ENCODE results near the gene CD207. TPM values are rescaled to one million over a fixed set of nuclear protein-coding genes. Genes with fewer than 3 reads are reported as not detected.
"Not testable (repeated sequence)": the region's sequence is repeated elsewhere in the genome, so short reads cannot be mapped to it uniquely, and the experiment has no call there.

Gene CD207
- total RNA-seq: under 1 TPM in 1 of 2 donors, not detected in 1; 0.23 TPM
- total RNA-seq: 0 to 0.23 reads per million in 2 donors

DNA sequence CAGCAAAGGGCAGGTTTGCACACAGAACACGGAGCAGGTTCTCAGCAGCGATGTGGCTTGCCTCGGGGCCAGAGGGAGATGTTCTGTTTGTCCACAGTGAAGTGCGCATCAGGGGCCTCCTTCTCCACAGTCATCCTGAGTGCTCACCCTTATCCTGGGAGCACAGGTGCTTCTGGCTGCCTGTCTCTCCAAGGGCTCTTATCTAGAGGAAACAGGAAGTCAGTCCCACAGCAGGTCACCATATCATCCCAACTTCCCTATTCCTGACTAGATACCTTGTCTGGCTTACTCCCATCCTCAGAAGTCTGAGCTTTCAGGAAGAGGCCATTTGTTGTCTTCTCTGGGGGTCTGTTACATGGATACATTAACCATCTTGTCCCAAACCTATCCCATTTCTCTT lies at the start of gene CD207:
TSS of gene CD207 (minus strand) at position 174 of the 400 bp plus-strand sequence. CDS start at position 134, 40 bp downstream.
- H3K9me3 ChIP-seq (ENCODE audit: control insufficient read depth, low read length, poor library complexity, severe bottlenecking): no peaks in the 10 kb centered on the region
- Mint-ChIP-seq H3K4me3 (no peak within 1 kb of the TSS), H3K27ac (no peak within 1 kb of the TSS), H3K36me3 (ENCODE audit: low read depth) (no peaks in the 10 kb centered on the region), H3K27me3 (peaks cover 60% of the 10 kb centered on the region), H3K4me1 (peaks cover 7% of the 10 kb centered on the region)
- no peak for ATAC-seq
- no peak for DNase-seq

DNA sequence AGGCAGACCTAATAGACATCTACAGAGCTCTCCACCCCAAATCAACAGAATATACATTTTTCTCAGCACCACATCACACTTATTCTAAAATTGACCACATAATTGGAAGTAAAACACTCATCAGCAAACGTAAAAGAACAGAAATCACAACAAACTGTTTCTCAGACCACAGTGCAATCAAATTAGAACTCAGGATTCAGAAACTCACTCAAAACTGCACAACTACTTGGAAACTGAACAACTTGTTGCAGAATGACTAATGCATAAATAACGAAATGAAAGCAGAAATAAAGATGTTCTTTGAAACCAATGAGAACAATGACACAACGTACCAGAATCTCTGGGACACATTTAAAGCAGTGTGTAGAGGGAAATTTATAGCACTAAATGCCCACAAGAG lies 42.9 kb upstream of the CD207 start:
- H3K9me3 ChIP-seq (ENCODE audit: control insufficient read depth, low read length, poor library complexity, severe bottlenecking); ATAC-seq; H3K4me3 Mint-ChIP-seq; H3K4me1 Mint-ChIP-seq; H3K36me3 Mint-ChIP-seq (ENCODE audit: low read depth); H3K27ac Mint-ChIP-seq; DNase-seq: not testable (repeated sequence)
- H3K27me3 Mint-ChIP-seq: peaks cover 98% of the 10 kb centered on the region

DNA sequence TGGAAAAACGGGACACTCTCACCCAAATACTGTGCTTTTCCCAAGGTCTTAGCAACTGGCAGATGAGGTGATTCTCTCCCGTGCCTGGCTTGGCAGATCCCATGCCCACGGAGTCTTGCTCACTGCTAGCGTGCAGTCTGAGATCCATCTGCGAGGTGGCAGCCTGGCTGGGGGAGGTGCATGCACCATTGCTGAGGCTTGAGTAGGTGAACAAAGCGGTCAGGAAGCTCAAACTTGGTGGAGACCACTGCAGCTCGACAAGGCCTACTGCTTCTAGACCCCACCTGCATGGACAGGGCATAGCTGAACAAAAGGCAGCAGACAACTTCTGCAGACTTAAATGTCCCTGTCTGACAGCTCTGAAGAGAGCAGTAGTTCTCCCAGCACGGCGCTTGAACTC lies 40.5 kb upstream of the CD207 start:
- H3K36me3 Mint-ChIP-seq (ENCODE audit: low read depth); DNase-seq; H3K4me3 Mint-ChIP-seq; H3K4me1 Mint-ChIP-seq; H3K27ac Mint-ChIP-seq; ATAC-seq; H3K9me3 ChIP-seq (ENCODE audit: control insufficient read depth, low read length, poor library complexity, severe bottlenecking): not testable (repeated sequence)
- H3K27me3 Mint-ChIP-seq: peaks cover 100% of the 10 kb centered on the region

DNA sequence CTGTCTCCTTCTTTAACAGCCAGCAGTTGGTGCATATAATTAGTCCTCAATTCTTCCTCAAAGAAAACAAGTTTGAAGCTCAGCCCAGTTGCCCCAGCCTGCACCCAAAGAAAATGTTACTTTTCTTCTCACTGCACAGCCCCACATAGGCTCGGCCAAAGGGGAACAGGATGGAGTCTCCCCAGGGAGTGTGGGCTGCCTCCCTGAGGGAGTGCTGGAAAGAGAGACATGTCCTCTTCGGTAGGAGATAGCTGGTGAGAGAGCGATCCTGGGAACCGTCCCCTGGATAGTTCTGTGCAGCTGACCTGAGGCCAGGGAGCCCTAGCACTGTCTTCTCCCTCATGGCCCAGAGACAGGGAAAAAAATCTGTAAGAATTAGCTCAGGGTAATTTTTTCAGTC lies 37.9 kb upstream of the CD207 start:
- Mint-ChIP-seq H3K36me3 (ENCODE audit: low read depth) (no peaks in the 10 kb centered on the region), H3K4me3 (no peak overlapping the region), H3K27me3 (peaks cover 75% of the 10 kb centered on the region), H3K27ac (no peak overlapping the region), H3K4me1 (peaks cover 5% of the 10 kb centered on the region)
- no peaks in the 10 kb centered on the region for H3K9me3 ChIP-seq (ENCODE audit: control insufficient read depth, low read length, poor library complexity, severe bottlenecking)
- no peak for ATAC-seq
- no peak for DNase-seq

DNA sequence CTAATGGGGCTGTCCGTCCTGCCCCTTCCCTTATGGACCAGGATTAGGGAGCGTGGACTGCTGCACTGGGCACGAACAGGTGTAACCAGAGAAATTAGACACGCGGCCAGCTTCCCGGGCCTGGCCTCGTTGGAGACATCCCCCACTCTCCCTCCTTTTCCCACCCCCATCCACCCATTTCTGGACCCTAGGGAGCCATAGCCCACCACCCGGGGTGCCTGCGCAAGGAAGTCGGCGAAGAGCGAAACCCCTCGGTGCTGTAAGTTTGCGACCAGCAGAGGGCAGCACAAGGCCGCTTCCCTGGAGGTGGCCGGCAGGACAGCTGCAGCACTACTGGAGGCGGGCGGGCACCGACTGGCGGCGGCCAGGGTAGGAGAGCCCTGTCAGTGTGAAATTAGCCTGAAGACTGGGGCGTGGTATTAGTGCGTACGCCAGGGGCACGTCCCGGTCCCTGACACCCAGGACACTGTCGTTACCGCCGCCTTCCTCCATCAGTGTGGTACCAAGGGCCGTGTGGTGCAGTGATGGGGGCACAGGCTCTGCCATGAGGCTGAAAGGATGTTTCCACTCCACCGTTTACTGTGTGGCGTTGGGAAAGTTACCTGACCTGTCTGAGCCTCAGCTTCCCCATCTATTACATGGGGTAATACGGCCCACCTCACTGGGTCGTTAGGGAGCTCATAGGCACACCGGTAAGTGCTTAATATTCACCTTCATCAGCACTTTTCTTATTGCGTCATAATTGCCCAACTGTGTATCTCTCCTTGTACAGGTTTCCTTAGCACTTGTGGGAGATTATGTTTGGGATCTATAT lies 36.0 kb upstream of the CD207 start:
- H3K27me3 Mint-ChIP-seq: peaks cover 56% of the 10 kb centered on the region
- no peaks in the 10 kb centered on the region for H3K9me3 ChIP-seq (ENCODE audit: control insufficient read depth, low read length, poor library complexity, severe bottlenecking)
- DNase-seq (peak; percentile 56 to 76 (median 58)), ATAC-seq (peak; percentile 95)
- H3K4me1 Mint-ChIP-seq: peaks cover 5% of the 10 kb centered on the region
- no peaks in the 10 kb centered on the region for H3K36me3 Mint-ChIP-seq (ENCODE audit: low read depth)
- peak overlapping the region; percentile 47 for H3K4me3 Mint-ChIP-seq
- no peak overlapping the region for H3K27ac Mint-ChIP-seq

DNA sequence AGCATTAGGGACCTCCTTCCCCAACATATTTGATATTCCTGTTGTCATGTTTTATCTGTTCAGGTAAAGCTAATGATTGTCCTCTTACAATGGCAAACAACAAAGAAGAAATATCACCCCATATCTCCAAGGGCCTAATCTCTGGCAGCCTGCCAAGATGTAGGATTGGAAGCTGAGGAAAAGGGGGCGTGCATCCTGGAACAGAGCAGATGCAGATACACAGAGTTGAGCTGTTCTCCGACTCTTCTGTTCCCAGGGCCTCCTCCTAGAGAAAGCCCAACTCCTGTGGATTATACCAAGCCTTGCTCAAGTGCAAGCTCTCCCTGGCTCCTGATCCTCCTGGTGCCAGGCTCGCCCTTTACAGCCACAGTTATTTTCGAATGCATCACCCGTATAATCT lies 35.2 kb upstream of the CD207 start:
- H3K27me3 Mint-ChIP-seq: peaks cover 47% of the 10 kb centered on the region

DNA sequence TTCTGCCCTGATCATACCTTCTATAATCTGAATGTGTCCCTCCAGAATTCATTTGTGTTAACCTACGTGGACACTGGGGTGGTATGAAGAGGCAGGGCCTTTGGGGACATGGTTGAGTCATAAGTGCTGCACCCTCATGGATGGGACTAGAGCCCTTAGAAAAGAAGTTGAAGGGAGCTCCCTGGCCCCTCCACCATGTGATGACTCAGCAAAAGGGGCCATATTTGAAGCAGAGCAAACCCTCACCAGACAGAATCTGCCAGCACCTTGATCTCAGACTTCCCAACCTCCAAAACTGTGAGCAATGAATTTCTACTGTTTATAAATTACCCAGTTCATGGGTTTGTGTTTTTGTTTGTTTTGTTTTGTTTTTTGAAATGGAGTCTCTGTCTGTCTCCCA lies 33.4 kb upstream of the CD207 start:
- peaks cover 3% of the 10 kb centered on the region for H3K36me3 Mint-ChIP-seq (ENCODE audit: low read depth)
- no peak overlapping the region for H3K4me3 Mint-ChIP-seq
- DNase-seq (no peak), ATAC-seq (no peak)
- H3K27me3 Mint-ChIP-seq: peaks cover 41% of the 10 kb centered on the region
- peaks cover 5% of the 10 kb centered on the region for H3K4me1 Mint-ChIP-seq
- H3K27ac Mint-ChIP-seq: no peak overlapping the region
- H3K9me3 ChIP-seq (ENCODE audit: control insufficient read depth, low read length, poor library complexity, severe bottlenecking): no peaks in the 10 kb centered on the region

More for the DNA sequence above, 35.2 kb upstream of the CD207 start:
- ATAC-seq (no peak), DNase-seq (no peak)
- Mint-ChIP-seq H3K27ac (no peak overlapping the region), H3K4me1 (peaks cover 5% of the 10 kb centered on the region), H3K4me3 (no peak overlapping the region), H3K36me3 (ENCODE audit: low read depth) (no peaks in the 10 kb centered on the region)
- no peaks in the 10 kb centered on the region for H3K9me3 ChIP-seq (ENCODE audit: control insufficient read depth, low read length, poor library complexity, severe bottlenecking)

DNA sequence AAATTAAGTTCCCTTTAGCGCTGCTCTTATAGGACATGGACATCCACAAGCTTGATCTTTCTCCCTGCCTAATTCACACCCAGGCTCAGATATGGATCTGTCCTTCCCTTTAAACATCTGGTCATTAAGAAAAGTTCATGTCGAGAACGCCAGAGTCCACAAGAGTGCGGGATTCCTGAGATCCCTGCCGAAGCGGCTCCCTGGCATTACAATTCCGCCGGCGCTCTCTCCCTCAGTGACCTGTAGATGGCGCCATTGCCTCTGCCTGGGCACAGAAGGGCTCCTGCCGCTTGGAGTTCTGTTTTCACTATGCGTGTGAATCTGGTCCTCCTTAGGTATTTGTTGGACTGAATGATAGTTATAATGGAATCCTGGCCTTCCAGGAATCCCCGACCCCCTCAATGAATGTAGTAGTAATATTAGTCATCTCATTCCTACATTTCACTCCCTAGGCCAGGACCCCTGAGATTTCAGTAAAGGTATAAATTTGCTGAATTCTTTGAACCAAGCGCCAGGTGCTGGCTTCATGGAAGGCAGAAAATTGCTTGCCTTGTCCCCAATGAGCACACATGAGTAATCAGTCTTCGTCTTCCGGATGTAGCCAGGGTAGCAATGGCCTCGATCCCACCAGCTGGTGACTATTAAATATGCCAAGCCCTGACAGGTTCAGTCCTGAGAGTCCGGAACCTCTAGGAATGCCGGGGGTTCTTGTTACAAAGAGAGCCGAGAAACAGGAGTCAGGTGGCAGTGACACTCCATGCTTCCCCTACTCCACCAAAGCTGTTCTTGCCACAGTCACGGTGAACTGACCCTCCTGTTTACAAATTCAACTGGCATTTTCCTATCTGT lies 26.4 kb upstream of the CD207 start:
- Mint-ChIP-seq H3K27me3 (peaks cover 77% of the 10 kb centered on the region), H3K36me3 (ENCODE audit: low read depth) (peaks cover 12% of the 10 kb centered on the region), H3K4me1 (peaks cover 10% of the 10 kb centered on the region), H3K4me3 (no peak overlapping the region), H3K27ac (no peak overlapping the region)
- DNase-seq (peak; percentile 34 to 68 (median 39)), ATAC-seq (peak; percentile 79)
- H3K9me3 ChIP-seq (ENCODE audit: control insufficient read depth, low read length, poor library complexity, severe bottlenecking): no peaks in the 10 kb centered on the region

DNA sequence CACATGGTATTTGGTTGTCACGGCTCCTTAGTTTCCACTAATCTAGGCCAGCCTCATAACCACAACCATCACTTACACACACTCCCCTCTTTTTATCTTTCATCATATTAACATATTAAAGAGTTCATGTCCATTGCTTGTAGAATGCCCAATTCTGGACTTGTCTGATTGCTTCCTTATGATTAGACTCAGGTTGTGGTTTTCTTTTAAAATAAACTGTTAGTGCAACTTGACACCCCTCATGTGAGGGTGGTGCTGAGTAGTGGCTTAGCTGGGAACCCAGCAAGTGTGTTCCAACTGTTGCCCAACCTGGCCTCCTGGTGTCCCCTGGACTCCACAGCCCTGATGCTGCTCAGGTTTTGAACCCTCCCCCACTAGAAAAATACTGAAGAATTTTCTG lies 20.1 kb upstream of the CD207 start:
- H3K4me1 Mint-ChIP-seq: peaks cover 11% of the 10 kb centered on the region
- ATAC-seq (no peak), DNase-seq (no peak)
- H3K9me3 ChIP-seq (ENCODE audit: control insufficient read depth, low read length, poor library complexity, severe bottlenecking): no peaks in the 10 kb centered on the region
- peaks cover 50% of the 10 kb centered on the region for H3K27me3 Mint-ChIP-seq
- H3K36me3 Mint-ChIP-seq (ENCODE audit: low read depth): no peaks in the 10 kb centered on the region
- H3K4me3 Mint-ChIP-seq: no peak overlapping the region
- H3K27ac Mint-ChIP-seq: no peak overlapping the region

DNA sequence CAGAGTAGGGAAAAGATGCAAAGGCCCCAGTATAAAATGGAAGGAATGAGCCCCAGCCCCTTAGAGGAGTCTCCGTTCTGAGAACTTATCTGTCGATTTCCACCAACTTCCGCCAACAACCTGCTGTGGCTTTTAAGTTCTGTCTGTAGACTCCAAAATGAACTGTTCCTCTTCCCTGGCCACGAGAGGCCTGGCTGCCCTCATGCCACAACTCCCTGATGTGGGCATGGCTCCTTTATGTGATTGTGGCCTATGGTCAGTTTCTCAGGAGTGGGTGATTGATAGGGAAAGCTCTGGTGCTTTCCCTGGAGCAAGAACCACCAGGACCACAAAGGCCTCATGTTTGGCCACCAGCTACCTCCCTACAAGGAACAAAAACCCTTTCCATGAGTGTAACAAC lies 18.8 kb upstream of the CD207 start:
- H3K9me3 ChIP-seq (ENCODE audit: control insufficient read depth, low read length, poor library complexity, severe bottlenecking): no peaks in the 10 kb centered on the region
- Mint-ChIP-seq H3K4me3 (no peak overlapping the region), H3K36me3 (ENCODE audit: low read depth) (no peaks in the 10 kb centered on the region), H3K4me1 (peaks cover 11% of the 10 kb centered on the region), H3K27me3 (peaks cover 38% of the 10 kb centered on the region), H3K27ac (no peak overlapping the region)
- no peak for DNase-seq
- ATAC-seq: no peak

DNA sequence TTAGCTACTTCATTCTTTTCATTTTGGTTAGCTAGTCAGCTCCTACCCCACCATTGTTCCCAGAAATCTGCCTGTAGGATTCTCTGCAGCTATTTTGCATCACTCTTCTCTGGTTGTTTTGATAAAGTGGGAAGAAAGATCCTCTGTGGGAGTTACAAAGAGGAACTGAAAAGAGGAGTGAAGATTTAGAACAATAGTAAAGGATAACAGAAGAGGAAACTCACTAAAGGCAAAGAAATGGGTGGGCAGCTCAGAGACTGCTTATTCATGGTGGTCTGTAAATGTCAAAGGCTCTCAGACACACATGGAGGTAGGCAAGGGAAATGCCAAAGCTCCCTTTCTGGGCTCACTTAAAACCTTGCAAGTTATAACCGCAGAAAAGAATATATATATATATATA lies 17.2 kb upstream of the CD207 start:
- H3K9me3 ChIP-seq (ENCODE audit: control insufficient read depth, low read length, poor library complexity, severe bottlenecking): no peaks in the 10 kb centered on the region
- Mint-ChIP-seq H3K4me1 (peaks cover 11% of the 10 kb centered on the region), H3K27me3 (peaks cover 22% of the 10 kb centered on the region), H3K27ac (no peak overlapping the region), H3K4me3 (no peak overlapping the region), H3K36me3 (ENCODE audit: low read depth) (no peaks in the 10 kb centered on the region)
- ATAC-seq (no peak), DNase-seq (no peak)

DNA sequence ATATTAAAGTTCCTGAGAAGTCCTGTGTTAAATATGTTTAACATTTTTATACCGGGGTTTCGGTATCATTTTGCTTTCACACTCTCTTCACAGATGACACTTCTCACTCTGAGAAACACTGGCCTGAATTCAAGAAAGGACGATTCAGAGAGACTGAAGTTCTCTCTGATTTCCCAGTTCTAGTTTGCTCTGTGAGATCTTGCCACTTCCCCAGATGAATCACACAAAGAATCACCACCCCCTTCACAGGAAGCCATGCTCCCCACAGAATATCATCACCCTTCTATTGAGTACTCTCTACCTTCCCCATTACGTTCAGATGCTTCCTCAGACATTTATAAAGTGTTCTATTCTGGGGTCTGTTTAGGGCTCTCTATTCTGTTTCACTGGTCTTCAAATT lies 16.1 kb upstream of the CD207 start:
- ATAC-seq (peak; percentile 75), DNase-seq (no peak)
- no peak overlapping the region for H3K4me3 Mint-ChIP-seq
- no peaks in the 10 kb centered on the region for H3K36me3 Mint-ChIP-seq (ENCODE audit: low read depth)
- H3K4me1 Mint-ChIP-seq: peaks cover 11% of the 10 kb centered on the region
- H3K27ac Mint-ChIP-seq: peak overlapping the region; percentile 61
- no peaks in the 10 kb centered on the region for H3K9me3 ChIP-seq (ENCODE audit: control insufficient read depth, low read length, poor library complexity, severe bottlenecking)
- peaks cover 18% of the 10 kb centered on the region for H3K27me3 Mint-ChIP-seq

DNA sequence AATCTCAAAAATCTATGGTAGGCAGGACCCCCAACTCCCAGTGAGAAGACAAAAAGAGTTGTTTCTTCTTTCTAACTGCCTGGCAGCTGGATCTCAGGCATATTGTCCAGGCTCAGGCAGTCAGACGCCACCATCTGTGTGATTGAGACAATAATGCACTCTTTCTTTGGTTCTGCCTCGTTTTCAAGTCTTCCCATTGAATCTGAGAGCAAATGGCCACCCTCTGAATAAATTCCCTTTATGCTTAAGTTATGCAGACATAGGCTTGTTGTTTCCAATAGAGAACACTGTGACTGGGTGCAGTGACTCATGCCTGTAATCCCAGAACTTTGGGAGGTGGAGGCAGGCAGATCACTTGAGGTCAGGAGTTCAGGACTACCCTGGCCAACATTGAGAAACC lies 15.3 kb upstream of the CD207 start:
- Mint-ChIP-seq H3K4me3 (no peak overlapping the region), H3K36me3 (ENCODE audit: low read depth) (no peaks in the 10 kb centered on the region), H3K4me1 (peaks cover 11% of the 10 kb centered on the region), H3K27me3 (peaks cover 10% of the 10 kb centered on the region), H3K27ac (no peak overlapping the region)
- ATAC-seq (no peak), DNase-seq (no peak)
- no peaks in the 10 kb centered on the region for H3K9me3 ChIP-seq (ENCODE audit: control insufficient read depth, low read length, poor library complexity, severe bottlenecking)

All from T-helper 17 cell (primary cell).